ENCODE measurements around the gene TADA2B. TPM values are rescaled to one million over a fixed set of nuclear protein-coding genes. Genes with fewer than 3 reads are reported as not detected.

Gene TADA2B
- total RNA-seq, 4 donors from 2014 or later, result 17.5 to 26.6 (median 23.9) TPM

DNA sequence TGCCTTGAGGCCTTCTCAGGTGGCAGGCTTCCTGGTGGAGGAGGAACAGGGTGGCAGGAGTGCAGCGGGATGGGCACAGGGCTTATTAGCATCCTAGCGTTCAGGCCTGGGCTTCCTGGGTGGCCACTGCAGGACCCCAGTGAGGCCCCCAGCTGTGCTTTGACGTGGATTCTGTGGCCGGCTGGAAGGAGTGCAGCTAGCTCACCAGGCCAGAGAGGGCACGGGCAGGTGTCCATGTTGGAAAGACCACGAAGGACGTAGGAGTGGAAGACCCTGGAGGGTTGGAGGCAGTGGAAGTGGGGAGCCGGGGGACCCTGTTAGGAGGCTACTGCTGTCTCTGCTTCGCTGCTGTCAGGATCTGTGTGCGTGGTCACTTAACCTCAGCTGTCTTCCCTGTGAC, 13.3 kb upstream of the TADA2B start:
- Histone ChIP-seq H3K4me3 (no peak overlapping the region), H3K9me3 (no peaks in the 10 kb centered on the region), H3K4me1 (no peaks in the 10 kb centered on the region), H3K36me3 (peaks cover 66% of the 10 kb centered on the region), H3K27me3 (no peaks in the 10 kb centered on the region), H3K27ac (no peak overlapping the region)
- WGBS, result 90% methylated on average over 10 of the region's 10 CpGs
- TF ChIP-seq POLR2AphosphoS5 (IDR thresholded peaks at IDR 0.05) (no peak), EP300 (IDR thresholded peaks at IDR 0.05) (no peak), POLR2A (IDR thresholded peaks at IDR 0.05) (no peak)
- TF ChIP-seq, protein P1, sequence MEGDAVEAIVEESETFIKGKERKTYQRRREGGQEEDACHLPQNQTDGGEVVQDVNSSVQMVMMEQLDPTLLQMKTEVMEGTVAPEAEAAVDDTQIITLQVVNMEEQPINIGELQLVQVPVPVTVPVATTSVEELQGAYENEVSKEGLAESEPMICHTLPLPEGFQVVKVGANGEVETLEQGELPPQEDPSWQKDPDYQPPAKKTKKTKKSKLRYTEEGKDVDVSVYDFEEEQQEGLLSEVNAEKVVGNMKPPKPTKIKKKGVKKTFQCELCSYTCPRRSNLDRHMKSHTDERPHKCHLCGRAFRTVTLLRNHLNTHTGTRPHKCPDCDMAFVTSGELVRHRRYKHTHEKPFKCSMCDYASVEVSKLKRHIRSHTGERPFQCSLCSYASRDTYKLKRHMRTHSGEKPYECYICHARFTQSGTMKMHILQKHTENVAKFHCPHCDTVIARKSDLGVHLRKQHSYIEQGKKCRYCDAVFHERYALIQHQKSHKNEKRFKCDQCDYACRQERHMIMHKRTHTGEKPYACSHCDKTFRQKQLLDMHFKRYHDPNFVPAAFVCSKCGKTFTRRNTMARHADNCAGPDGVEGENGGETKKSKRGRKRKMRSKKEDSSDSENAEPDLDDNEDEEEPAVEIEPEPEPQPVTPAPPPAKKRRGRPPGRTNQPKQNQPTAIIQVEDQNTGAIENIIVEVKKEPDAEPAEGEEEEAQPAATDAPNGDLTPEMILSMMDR (IDR thresholded peaks at IDR 0.05), result no peak
- DNase-seq (ENCODE audit: low spot score in 2 of 2), result no peak

- no peak for DNase-seq (ENCODE audit: low spot score in 2 of 2)
- WGBS, result 90% methylated on average over 10 of the region's 10 CpGs
- H3K36me3 ChIP-seq, result peaks cover 57% of the 10 kb centered on the region
- no peak for TF ChIP-seq POLR2A (IDR thresholded peaks at IDR 0.05)
- TF ChIP-seq, protein P1 (IDR thresholded peaks at IDR 0.05), result no peak
- no peak for TF ChIP-seq POLR2AphosphoS5 (IDR thresholded peaks at IDR 0.05)
- no peak for TF ChIP-seq EP300 (IDR thresholded peaks at IDR 0.05)
- H3K27me3 ChIP-seq, result no peaks in the 10 kb centered on the region
- H3K27ac ChIP-seq, result no peak overlapping the region
- no peaks in the 10 kb centered on the region for H3K9me3 ChIP-seq
- no peaks in the 10 kb centered on the region for H3K4me1 ChIP-seq
- no peak overlapping the region for H3K4me3 ChIP-seq
Measured at GRCh38 chr4:7030856-7031255, 12.3 kb upstream of the TADA2B start.

DNA sequence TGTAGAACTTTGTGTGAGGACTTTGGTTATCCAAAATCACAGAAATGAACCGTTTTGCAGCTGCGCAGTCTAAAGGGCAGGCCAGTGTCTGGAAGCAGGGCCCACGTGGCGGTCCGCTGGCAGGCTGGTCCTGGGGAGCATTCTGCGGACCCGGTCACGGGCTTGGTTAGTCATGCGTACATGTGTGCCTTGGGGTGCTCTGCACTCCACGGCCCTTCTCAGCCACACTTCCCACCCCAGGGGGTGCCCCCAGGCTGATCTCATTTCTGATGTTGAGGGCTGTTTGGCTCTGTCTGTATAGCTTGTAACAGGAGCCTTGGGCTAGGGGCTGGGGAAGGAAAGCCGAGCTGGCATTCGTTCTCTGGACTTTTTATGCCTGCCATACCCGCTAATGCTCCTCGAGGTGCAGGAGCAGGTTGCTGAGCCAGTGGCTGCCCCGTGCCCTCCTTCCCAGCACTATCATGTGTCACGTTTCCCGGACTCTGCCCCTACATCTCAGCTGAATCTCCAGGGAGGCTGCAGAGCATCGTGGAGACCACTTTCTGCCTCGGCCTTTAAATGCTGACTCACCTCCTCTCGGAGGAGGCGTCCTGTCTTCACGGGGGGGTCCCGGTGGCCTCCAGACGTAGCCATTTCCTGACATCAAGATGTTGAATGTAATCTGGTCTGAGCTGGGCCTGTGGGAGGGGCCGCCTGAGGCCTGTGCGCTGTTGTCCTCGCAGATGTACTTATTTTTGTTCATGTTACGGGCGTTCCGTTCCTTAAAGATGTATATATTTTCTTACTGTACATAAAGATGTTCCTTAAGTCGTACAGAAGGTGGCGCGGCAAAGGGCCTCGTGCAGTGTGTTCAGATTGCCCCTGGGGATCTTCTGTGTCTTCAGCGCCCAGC, 11.4 kb upstream of the TADA2B start:
- DNase-seq (ENCODE audit: low spot score in 2 of 2), result peak in 1 of 2 donors; percentile 69
- TF ChIP-seq EP300 (IDR thresholded peaks at IDR 0.05) (no peak), POLR2A (IDR thresholded peaks at IDR 0.05) (no peak), POLR2AphosphoS5 (IDR thresholded peaks at IDR 0.05) (no peak)
- TF ChIP-seq, protein P1 (IDR thresholded peaks at IDR 0.05), result no peak
- peaks cover 47% of the 10 kb centered on the region for H3K36me3 ChIP-seq
- 84% methylated on average over 35 of the region's 35 CpGs for WGBS
- no peaks in the 10 kb centered on the region for H3K27me3 ChIP-seq
- no peaks in the 10 kb centered on the region for H3K9me3 ChIP-seq
- no peaks in the 10 kb centered on the region for H3K4me1 ChIP-seq
- H3K27ac ChIP-seq, result no peak overlapping the region
- H3K4me3 ChIP-seq, result no peak overlapping the region

GRCh38 chr4:7032596-7032995, 10.6 kb upstream of the TADA2B start:
- Histone ChIP-seq H3K36me3 (peaks cover 43% of the 10 kb centered on the region), H3K27me3 (no peaks in the 10 kb centered on the region), H3K9me3 (no peaks in the 10 kb centered on the region), H3K4me1 (no peaks in the 10 kb centered on the region), H3K4me3 (no peak overlapping the region), H3K27ac (no peak overlapping the region)
- TF ChIP-seq EP300 (IDR thresholded peaks at IDR 0.05), result no peak
- no peak for TF ChIP-seq POLR2A (IDR thresholded peaks at IDR 0.05)
- TF ChIP-seq, protein P1 (IDR thresholded peaks at IDR 0.05), result no peak
- no peak for TF ChIP-seq POLR2AphosphoS5 (IDR thresholded peaks at IDR 0.05)
- 94% methylated on average over 8 of the region's 8 CpGs for WGBS
- no peak for DNase-seq (ENCODE audit: low spot score in 2 of 2)

- no peak overlapping the region for H3K4me3 ChIP-seq
- no peaks in the 10 kb centered on the region for H3K4me1 ChIP-seq
- peak in 1 of 2 donors; percentile 75 for DNase-seq (ENCODE audit: low spot score in 2 of 2)
- H3K27ac ChIP-seq, result no peak overlapping the region
- peaks cover 33% of the 10 kb centered on the region for H3K36me3 ChIP-seq
- TF ChIP-seq POLR2A (IDR thresholded peaks at IDR 0.05), result no peak
- TF ChIP-seq POLR2AphosphoS5 (IDR thresholded peaks at IDR 0.05), result no peak
- no peak for TF ChIP-seq EP300 (IDR thresholded peaks at IDR 0.05)
- TF ChIP-seq, protein P1 (IDR thresholded peaks at IDR 0.05), result no peak
- no peaks in the 10 kb centered on the region for H3K9me3 ChIP-seq
- no peaks in the 10 kb centered on the region for H3K27me3 ChIP-seq
- WGBS, result 75% methylated on average over 20 of the region's 20 CpGs
Measured at GRCh38 chr4:7034262-7035081, 8.7 kb upstream of the TADA2B start.

Measured in suprapubic skin (tissue), 4 donors.